NT2/D1 (cell line): ENCODE results near the gene CKLF.

ENCODE experiments used
- SUZ12 ChIP-seq: IDR thresholded peaks from 2 replicates; pipeline ENCODE4 v1.6.1; 2011; ENCODE audit not compliant: insufficient read length, insufficient read depth; ENCODE audit errors: extremely low read depth
- YY1 ChIP-seq: IDR thresholded peaks from 2 replicates; pipeline ENCODE4 v1.6.1; 2011; ENCODE audit not compliant: insufficient read length, insufficient read depth

GRCh38 chr16:66551348-66551759, 1.0 kb upstream of the CKLF start:
- TF ChIP-seq YY1, result no peak
- no peak for TF ChIP-seq SUZ12
